Testis (tissue), 3 donors: ENCODE data around the gene BBS12. TPM values are rescaled to one million over a fixed set of nuclear protein-coding genes. Genes with fewer than 3 reads are reported as not detected.

ENCODE experiments used
- DNase-seq: peaks from one replicate; pipeline ENCODE4 v3.0.0-alpha.2; 2019
- H3K27ac ChIP-seq, 2 donors: fragments of 200-600 bp; sonication (generic); one replicate each; pipeline ENCODE4 v1.5.1; 2019
- H3K27me3 ChIP-seq: fragments of 200-600 bp; sonication (generic); one replicate; pipeline ENCODE4 v1.5.1; 2019
- H3K36me3 ChIP-seq: fragments of 200-600 bp; sonication (generic); one replicate; pipeline ENCODE4 v1.5.1; 2017; ENCODE audit warnings: low read depth; ENCODE audit errors: missing control alignments
- H3K4me1 ChIP-seq: fragments of 200-600 bp; sonication (generic); one replicate; pipeline ENCODE4 v1.5.1; 2019
- H3K4me3 ChIP-seq, 2 donors: fragments of 200-600 bp; sonication (generic); one replicate each; pipeline ENCODE4 v1.5.1; 2017 to 2019
- H3K9me3 ChIP-seq: fragments of 200-600 bp; sonication (generic); one replicate; pipeline ENCODE4 v1.5.1; 2017
- CTCF ChIP-seq, 3 experiments: fragments of 450-650 bp in 2 of 3; fragments of 200-600 bp in 1 of 3; sonication (generic) in 1 of 3; IDR thresholded peaks; one replicate each; pipeline ENCODE4 v1.5.1; 2016 to 2019; ENCODE audit warnings: antibody characterized with exemption in 3 of 3, mild to moderate bottlenecking in 2 of 3, moderate library complexity in 1 of 3
- POLR2A ChIP-seq: fragments of 450-650 bp; IDR thresholded peaks from one replicate; pipeline ENCODE4 v1.6.1; 2017; ENCODE audit warnings: antibody characterized with exemption, mild to moderate bottlenecking, moderate library complexity
- WGBS, 2 donors: methylation state at CpG; one replicate each; pipeline ENCODE4 v1.1.5; 2018; 5-methylcytosine and 5-hydroxymethylcytosine counted together
- intact Hi-C: fragments of 100-400 bp; cut with DNase I; formaldehyde crosslinking; loops from one replicate; pipeline ENCODE4 v1.15.1; 2023; ENCODE audit warnings: low total_unique reads
- polyA plus RNA-seq: library from polyadenylated mRNA; stranded (reverse); fragments of 350-450 nt; fragmentation: Illumina TruSeq; extraction: RNeasy Lipid Tissue Mini Kit (QIAGEN cat#74804); gene quantifications from one replicate; pipeline ENCODE4 v1.2.3, GENCODE V29; 2014; ENCODE audit warnings: low read depth, low replicate concordance; ENCODE audit not compliant: insufficient read depth
- total RNA-seq, 2 donors: library from RNA; depleted of rRNA; stranded (reverse); fragments of >200 nt; gene quantifications; one replicate each; pipeline ENCODE4 v1.2.3, GENCODE V29; 2016

Gene BBS12
- total and polyA plus RNA-seq, 3 donors from 2014 or later: 5.0 to 15.7 (median 7.5) TPM

- no peaks in the 10 kb centered on the region for H3K27me3 ChIP-seq
- H3K4me3 ChIP-seq: no peak overlapping the region
- no peak for TF ChIP-seq CTCF (IDR thresholded peaks at IDR 0.05)
- no peak for TF ChIP-seq POLR2A
- no peaks in the 10 kb centered on the region for H3K9me3 ChIP-seq
- H3K27ac ChIP-seq: no peak overlapping the region
- intact Hi-C loops: no loop called here
- no peaks in the 10 kb centered on the region for H3K36me3 ChIP-seq
- H3K4me1 ChIP-seq: peaks cover under 1% of the 10 kb centered on the region
- no peak for DNase-seq
- WGBS, 2 donors: 92 to 96% methylated on average over 4 of the region's 4 CpGs
Observed at GRCh38 chr4:122788935-122789334, 56.4 kb downstream of the BBS12 start.

- no peaks in the 10 kb centered on the region for H3K36me3 ChIP-seq
- no peaks in the 10 kb centered on the region for H3K4me1 ChIP-seq
- DNase-seq: no peak
- H3K27ac ChIP-seq: no peak overlapping the region
- intact Hi-C loops: no loop called here
- TF ChIP-seq POLR2A (no peak), CTCF (IDR thresholded peaks at IDR 0.05) (no peak)
- H3K27me3 ChIP-seq: no peaks in the 10 kb centered on the region
- no peak overlapping the region for H3K4me3 ChIP-seq
- no peaks in the 10 kb centered on the region for H3K9me3 ChIP-seq
Observed at GRCh38 chr4:122793811-122794210, 61.3 kb downstream of the BBS12 start.

Other genes with a start within 250 kb of the BBS12 start
- gene IL21, start 111.6 kb upstream of the BBS12 start, total RNA-seq: not detected
- gene IL21, start 111.6 kb upstream of the BBS12 start, polyA plus RNA-seq: 1.3 TPM
- 1 to 10 TPM; 3.0 to 4.9 TPM for gene FGF2, start 94.1 kb downstream of the BBS12 start, total RNA-seq
- 4.5 TPM for gene FGF2, start 94.1 kb downstream of the BBS12 start, polyA plus RNA-seq
- gene NUDT6, start 189.9 kb downstream of the BBS12 start, total RNA-seq: 10 to 100 TPM; 12.0 to 15.4 TPM
- 16.6 TPM for gene NUDT6, start 189.9 kb downstream of the BBS12 start, polyA plus RNA-seq